Measurements from ENCODE around the gene GABARAP.
"Not testable (repeated sequence)": the region's sequence is repeated elsewhere in the genome, so short reads cannot be mapped to it uniquely, and the experiment has no call there.

GABARAP gene

GRCh38 chr17:7260651-7261378 lies 18.6 kb upstream of the GABARAP start:
- DNase-seq (ENCODE audit: low read depth), result no peak

DNA sequence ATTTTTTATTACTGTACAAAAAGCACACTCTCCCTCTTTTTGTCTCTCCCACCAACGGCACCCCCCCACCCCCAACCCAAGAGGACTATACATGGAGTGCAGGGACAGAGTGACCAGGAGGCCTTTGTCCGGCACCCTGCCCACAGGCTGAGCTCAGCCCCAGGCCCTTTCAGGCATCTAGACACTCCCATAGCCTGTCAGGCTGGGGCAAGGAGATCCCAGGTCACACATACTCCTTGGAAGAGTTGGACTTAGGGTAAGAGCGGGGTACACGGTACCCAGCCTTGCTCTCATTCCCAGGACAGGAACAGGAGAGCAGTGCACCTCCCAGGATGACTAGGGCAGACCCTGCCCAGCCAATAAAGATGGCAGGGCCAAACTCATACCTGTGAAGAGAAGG lies 17.9 kb upstream of the GABARAP start:
- no peak for DNase-seq (ENCODE audit: low read depth)

DNA sequence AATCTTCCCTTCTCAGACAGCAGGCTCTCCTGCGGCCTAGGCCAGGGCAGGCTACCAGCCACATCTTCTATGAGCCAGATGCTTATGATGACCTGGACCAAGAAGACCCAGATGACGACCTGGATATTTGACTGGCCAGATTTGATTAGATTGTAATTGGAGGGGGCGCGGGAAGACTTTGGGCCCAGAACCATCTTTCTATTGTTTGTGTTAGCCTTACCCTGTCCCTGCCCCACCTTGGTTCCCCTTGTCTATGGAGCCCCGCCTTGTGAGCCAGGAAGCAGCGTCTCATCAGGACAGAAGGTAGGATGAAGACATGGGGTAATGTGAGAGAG lies 17.3 kb upstream of the GABARAP start:
- no peak for DNase-seq (ENCODE audit: low read depth)

DNA sequence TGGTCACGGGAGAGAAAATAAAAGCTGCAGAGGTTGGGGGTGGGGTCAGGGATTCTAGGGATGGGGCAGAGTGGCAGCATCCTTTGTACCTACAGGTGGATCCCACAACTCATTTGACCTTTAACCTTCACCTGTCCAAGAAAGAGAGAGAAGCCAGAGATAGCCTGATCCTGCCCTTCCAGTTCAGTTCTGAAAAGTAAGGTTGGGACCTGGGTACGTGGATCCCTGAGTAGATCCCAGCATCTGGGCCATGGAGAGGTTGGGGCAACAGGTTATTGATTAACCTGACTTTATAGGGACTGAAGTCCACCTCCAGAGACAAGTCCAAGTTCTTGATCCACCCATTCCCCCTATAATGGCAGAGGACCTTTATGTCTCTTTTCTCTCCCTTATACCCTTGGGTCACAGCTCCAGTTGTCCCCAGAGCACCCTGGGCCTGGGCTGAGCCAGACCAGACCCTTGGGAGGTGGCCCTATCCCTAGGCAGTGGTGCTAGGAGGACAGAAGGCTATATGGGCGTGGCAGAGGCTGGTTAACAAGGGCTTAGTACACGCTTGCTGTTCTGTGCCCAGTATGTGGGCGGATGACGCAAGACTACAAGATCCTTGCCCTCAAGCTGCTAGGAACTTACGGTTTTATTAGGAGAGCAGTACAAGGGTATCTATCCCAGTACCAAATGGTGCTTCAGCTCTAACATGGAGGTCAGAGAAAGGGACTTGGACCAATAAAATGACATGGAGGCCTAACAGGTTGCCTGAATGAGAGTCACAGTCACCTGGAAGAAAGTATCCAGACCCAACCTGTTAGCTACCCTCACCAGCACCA lies 16.7 kb upstream of the GABARAP start:
- no peak for DNase-seq (ENCODE audit: low read depth)

DNA sequence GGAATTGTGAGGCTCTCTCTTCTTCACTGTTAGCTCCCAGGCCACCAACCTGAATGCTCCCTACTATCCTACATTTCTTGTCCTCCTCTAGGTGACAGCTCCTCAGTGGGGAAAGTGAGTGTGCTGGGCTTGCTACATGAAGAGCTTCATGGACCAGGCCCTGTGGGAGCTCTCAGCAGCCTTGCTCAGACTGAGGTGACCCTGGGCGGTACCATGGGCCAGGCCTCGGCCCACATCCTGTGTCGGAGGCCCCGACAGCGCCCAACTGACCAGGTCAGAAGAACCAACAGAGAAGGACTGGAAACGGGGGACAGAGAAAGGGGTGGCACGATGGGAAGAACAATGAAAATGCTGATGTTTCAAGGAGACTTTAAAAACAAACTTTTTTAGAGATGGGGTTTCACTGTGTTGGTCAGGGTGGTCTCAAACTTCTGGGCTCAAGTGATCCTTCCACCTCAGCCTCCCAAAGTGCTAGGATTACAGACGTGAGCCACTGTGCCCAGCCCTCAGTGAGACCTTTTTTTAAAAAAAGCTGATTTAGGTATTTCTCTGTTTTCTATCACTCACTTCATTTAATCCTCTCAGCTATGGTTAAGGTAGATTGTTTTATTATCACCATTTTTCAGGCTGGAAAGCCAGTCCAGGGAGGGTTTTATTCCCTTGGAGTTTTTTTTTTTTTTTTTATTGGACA lies 14.7 kb upstream of the GABARAP start:
- DNase-seq (ENCODE audit: low read depth), result no peak

- no peak for DNase-seq (ENCODE audit: low read depth)
Measured at GRCh38 chr17:7254511-7254910, 12.3 kb upstream of the GABARAP start.

GRCh38 chr17:7253082-7253481 lies 10.8 kb upstream of the GABARAP start:
- DNase-seq (ENCODE audit: low read depth), result no peak

DNA sequence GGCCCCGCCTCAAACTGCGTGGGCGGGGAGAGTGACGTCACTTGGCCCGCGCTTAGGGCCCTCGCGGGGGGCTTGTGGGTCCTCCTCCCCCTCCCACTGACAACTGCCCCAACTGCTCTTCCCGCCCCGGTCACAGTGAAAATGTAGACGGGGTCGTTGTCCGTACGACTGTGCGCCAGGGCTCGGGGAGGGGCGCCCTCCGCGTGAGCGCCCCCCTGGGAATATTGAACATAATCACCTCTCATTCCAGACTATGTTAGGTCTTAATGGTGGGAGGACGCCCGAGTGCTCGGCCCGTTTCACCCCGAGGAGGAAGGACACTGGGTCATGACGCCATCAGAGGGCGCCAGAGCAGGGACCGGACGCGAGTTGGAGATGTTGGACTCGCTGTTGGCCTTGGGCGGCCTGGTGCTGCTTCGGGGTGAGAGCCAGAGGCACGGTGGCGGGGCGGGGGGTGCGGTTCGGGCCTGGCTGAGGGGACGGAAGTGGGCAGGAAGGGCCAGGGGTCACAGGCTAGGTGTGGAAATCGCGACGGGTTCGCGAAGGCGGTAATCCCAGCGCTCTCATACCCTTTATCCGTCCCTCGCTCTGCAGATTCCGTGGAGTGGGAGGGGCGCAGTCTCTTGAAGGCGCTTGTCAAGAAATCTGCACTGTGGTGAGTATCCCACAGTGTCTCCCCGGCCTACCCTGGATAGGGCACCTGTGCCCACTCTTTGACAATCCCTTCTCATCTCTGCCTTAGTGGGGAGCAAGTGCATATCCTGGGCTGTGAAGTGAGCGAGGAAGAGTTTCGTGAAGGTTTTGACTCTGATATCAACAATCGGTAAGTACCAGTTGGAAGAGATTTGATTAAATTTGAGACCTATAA lies 10.2 kb upstream of the GABARAP start, which contains the start of gene ELP5:
Gene ELP5, plus strand, starts transcription at position 40 of the 868 bp plus-strand sequence. Its CDS starts 336 bp downstream, at position 376.
- peak; percentile 87 for DNase-seq (ENCODE audit: low read depth)

GRCh38 chr17:7251661-7252175 lies 9.5 kb upstream of the GABARAP start, which contains the start of gene CTDNEP1:
Gene CTDNEP1, minus strand, starts transcription at chr17:7251734. Its CDS starts 438 bp downstream, at chr17:7251296.
- peak; percentile 99 for DNase-seq (ENCODE audit: low read depth)

DNA sequence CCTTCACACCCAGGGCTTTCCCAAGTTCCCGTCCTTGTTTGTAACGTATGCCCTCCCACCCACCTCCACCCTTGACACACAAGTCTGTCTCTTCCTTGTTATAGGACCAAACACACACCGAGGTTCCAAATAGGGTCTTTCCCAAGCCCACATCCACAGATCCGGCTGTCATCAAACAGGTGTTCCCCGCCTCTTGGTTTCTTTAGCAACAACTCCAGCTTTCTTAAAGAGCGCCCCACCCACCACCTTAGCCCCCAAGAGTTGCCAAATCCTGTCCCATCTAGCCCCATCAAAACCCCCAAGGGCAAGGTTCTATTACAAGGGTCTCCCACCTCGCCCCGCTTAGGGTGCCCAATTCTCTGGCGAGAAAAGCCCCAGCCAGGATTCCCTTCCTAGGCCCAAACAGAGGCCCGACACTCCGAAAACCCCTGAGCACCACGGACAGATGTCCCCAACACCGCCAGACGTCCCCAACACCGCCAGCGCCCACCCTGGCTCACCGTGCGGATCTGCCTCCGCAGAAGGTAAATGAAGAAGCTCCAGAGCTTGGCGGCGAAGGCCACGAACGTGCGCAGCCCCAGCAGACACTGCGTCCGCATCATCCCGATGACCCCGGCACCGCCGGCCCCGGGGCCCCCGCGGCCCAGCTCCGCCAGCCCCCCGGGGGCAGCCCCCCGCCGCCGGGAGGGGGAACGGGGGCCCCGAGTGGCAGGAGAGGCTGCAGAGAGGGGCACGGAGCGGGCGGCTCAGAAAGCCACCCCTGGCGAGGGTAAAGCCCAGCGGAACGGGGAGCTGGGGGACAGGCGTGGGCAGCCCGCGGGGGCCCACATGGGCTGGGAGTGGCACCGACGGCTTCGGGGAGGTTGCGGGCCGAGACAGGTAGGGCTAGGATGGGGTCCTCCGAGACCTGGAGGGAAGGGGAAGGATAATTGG lies 8.7 kb upstream of the GABARAP start:
- DNase-seq (ENCODE audit: low read depth), result no peak

DNA sequence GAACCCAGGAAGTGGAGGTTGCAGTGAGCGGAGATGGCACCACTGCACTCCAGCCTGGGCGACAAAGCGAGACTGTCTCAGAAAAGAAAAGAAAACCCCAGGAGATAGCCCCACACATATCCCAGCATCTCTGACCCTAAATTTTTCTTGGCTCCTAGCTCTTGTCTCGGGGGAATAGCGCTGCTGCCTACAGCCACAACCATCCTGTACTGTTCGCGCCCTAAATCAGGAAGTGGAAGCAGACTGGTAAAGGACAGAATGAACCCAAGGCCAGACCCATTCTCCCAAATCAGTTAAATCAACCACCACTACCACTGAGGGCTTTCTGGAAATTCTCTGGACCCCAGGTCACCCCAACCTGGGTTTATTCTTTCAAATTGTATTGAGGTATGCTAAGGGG lies 7.6 kb upstream of the GABARAP start:
- no peak for DNase-seq (ENCODE audit: low read depth)

GRCh38 chr17:7249214-7249613 lies 7.0 kb upstream of the GABARAP start:
- DNase-seq (ENCODE audit: low read depth), result no peak

- no peak for DNase-seq (ENCODE audit: low read depth)
Measured at GRCh38 chr17:7248796-7249195, 6.5 kb upstream of the GABARAP start.

DNA sequence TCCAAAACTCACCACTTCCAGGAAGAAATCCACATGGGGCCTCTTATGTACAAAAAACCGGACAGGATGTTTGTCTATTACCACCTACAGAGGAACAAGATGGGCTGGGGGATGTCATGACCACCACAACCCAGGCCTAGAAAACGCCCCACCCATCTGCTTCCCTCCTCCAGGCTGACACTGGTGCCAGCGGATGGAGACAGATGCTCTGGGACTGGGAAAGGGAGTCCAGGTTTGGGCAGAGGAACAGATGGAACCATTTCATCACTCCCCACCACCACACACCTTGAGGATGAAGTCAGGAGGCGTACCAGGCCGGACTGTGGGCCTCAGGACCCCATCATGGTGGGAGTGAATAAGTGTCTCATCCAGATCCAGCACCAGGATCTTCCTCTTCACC lies 4.5 kb upstream of the GABARAP start:
- DNase-seq (ENCODE audit: low read depth), result no peak

DNA sequence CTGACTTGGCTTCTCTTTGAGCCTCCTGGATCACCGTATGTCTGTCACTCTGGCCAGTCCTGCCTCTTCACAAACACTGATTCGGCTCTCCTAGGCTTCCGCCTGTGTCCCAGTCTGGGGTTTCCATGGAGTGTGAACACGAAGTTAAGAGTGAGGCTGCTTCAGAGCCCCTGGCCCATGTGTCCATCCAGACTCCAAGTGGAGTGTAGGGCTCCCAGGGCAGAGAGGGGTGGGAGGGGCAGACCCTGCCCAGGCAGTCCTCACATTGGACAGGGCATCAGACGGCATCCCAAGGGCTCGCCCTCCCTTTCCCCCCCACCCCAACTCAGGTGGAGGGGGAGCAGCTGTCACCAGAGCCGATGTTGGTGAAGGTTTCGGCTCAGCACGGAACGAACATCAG lies 1.6 kb upstream of the GABARAP start:
- DNase-seq (ENCODE audit: low read depth), result not testable (repeated sequence)

DNA sequence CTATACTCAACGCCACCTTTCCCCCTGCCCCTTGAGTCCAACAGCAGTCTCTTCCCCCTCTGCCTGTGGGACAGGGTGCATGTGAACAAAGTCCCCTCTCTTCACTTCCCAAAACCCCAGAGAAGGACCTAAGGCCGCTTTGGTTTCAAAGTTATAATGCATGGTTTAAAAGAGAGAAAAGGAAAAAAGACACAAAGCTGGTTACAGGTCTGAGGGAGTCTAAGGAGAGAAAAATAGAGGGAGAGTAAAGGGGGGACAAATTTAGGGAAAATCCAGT lies 1.1 kb upstream of the GABARAP start:
- no peak for DNase-seq (ENCODE audit: low read depth)

GRCh38 chr17:7242717-7243452 lies 636 bp upstream of the GABARAP start:
- peak; percentile 94 for DNase-seq (ENCODE audit: low read depth)

- DNase-seq (ENCODE audit: low read depth), result no peak
Measured at GRCh38 chr17:7241090-7241733, 1.0 kb downstream of the GABARAP start.

- DNase-seq (ENCODE audit: low read depth), result no peak
Measured at GRCh38 chr17:7240375-7240774, 1.9 kb downstream of the GABARAP start.

Measured in HS-5 (cell line).